ENCODE measurements around the gene DLG2. TPM values are rescaled to one million over a fixed set of nuclear protein-coding genes. Genes with fewer than 3 reads are reported as not detected.

Gene DLG2
- total RNA-seq, 4 donors from 2014 or later: 1.3 to 4.7 (median 2.4) TPM

DNA sequence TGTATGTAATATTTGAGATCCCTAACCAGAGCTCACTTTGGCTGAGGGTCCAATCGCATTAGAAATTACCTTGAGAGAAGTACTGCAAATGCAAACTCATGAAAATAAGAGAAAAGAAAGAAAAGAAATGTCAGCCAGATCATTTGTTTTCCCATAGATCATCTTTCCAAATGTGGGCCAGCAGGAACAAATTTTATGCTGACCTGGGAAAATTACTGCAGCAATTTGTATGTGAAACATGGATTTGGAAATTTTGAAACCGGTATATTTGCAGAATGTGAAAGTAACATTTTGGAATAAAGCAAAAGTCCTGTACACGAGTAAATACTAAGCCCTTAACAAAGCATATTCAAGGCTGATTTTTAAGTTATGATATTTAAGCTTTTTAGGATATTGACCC, 1282.1 kb downstream of the DLG2 start:
- ATAC-seq (no peak), DNase-seq (no peak)
- Histone ChIP-seq H3K36me3 (no peaks in the 10 kb centered on the region), H3K27ac (no peak overlapping the region), H3K27me3 (no peaks in the 10 kb centered on the region), H3K4me3 (no peak overlapping the region), H3K4me1 (no peaks in the 10 kb centered on the region), H3K9me3 (no peaks in the 10 kb centered on the region)
- intact Hi-C loops (cut with DNase I; ENCODE audit: low total_unique reads) (no loop called here), in situ Hi-C loops (cut with MboI; ENCODE audit: low sequenced_read_pairs in 4 of 4) (no loop called here)
- no peak for TF ChIP-seq POLR2A (IDR thresholded peaks at IDR 0.05)
- TF ChIP-seq CTCF (IDR thresholded peaks at IDR 0.05 in 4 of 5, conservative IDR thresholded peaks at IDR 0.05 in 1 of 5): no peak

DNA sequence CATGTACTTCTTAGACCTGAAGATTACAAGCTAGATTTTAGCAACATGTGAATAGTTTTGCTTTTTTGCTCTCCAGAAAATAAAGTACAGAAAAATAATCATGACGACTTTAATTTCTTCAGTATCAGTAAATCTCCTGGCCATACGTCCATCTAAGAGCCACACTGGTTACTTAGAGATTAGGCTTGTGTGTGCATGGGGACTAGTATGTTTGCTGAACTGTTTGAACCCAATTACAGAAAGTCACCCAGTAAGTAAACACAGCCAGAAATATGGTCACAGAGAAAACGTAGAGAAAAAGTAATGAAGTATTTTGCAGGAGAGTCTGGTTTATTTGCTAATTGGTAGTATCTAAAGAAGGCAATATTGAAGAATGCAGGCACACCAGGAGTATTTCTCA, 1287.3 kb downstream of the DLG2 start:
- in situ Hi-C loops (cut with MboI; ENCODE audit: low sequenced_read_pairs in 4 of 4) (no loop called here), intact Hi-C loops (cut with DNase I; ENCODE audit: low total_unique reads) (no loop called here)
- Histone ChIP-seq H3K27me3 (no peaks in the 10 kb centered on the region), H3K27ac (no peak overlapping the region), H3K4me1 (no peaks in the 10 kb centered on the region), H3K36me3 (no peaks in the 10 kb centered on the region), H3K9me3 (no peaks in the 10 kb centered on the region), H3K4me3 (no peak overlapping the region)
- DNase-seq (no peak), ATAC-seq (no peak)
- TF ChIP-seq POLR2A (IDR thresholded peaks at IDR 0.05) (no peak), CTCF (IDR thresholded peaks at IDR 0.05 in 4 of 5, conservative IDR thresholded peaks at IDR 0.05 in 1 of 5) (no peak)

- in situ Hi-C loops (cut with MboI; ENCODE audit: low sequenced_read_pairs in 4 of 4) (no loop called here), intact Hi-C loops (cut with DNase I; ENCODE audit: low total_unique reads) (no loop called here)
- H3K4me3 ChIP-seq: no peak overlapping the region
- DNase-seq (no peak), ATAC-seq (no peak)
- no peaks in the 10 kb centered on the region for H3K27me3 ChIP-seq
- no peaks in the 10 kb centered on the region for H3K36me3 ChIP-seq
- H3K4me1 ChIP-seq: no peaks in the 10 kb centered on the region
- no peak overlapping the region for H3K27ac ChIP-seq
- H3K9me3 ChIP-seq: no peaks in the 10 kb centered on the region
- no peak for TF ChIP-seq CTCF (IDR thresholded peaks at IDR 0.05 in 4 of 5, conservative IDR thresholded peaks at IDR 0.05 in 1 of 5)
- TF ChIP-seq POLR2A (IDR thresholded peaks at IDR 0.05): no peak
Observed at GRCh38 chr11:84333221-84333620, 1293.9 kb downstream of the DLG2 start.

- no peaks in the 10 kb centered on the region for H3K27me3 ChIP-seq
- no peak overlapping the region for H3K27ac ChIP-seq
- no peak overlapping the region for H3K4me3 ChIP-seq
- no peak for DNase-seq
- no peaks in the 10 kb centered on the region for H3K4me1 ChIP-seq
- no peaks in the 10 kb centered on the region for H3K9me3 ChIP-seq
- TF ChIP-seq POLR2A (IDR thresholded peaks at IDR 0.05): no peak
- no peak for TF ChIP-seq CTCF (IDR thresholded peaks at IDR 0.05 in 4 of 5, conservative IDR thresholded peaks at IDR 0.05 in 1 of 5)
- H3K36me3 ChIP-seq: no peaks in the 10 kb centered on the region
- ATAC-seq: no peak
- in situ Hi-C loops (cut with MboI; ENCODE audit: low sequenced_read_pairs in 4 of 4): no loop called here
- intact Hi-C loops (cut with DNase I; ENCODE audit: low total_unique reads): no loop called here
Observed at GRCh38 chr11:84322211-84322610, 1304.9 kb downstream of the DLG2 start.

DNA sequence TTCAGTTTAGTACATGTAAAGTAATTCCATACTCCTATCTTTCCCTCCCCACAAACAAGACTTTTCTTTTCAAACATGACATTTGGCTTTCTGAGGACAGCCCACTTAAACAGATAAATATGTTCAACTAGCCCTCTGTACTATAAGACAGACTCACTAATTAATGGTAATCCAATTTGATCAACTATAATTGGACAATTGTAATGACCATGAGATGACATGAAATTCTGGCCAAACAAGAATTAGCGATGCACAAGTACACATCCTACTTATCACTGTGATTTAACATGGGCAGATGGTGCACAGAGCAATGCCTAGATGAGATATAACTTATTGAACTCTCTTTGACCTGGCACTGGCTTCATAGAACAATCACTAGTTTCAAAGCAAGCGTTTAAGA, 1307.3 kb downstream of the DLG2 start:
- no peaks in the 10 kb centered on the region for H3K36me3 ChIP-seq
- intact Hi-C loops (cut with DNase I; ENCODE audit: low total_unique reads): no loop called here
- DNase-seq: no peak
- in situ Hi-C loops (cut with MboI; ENCODE audit: low sequenced_read_pairs in 4 of 4): no loop called here
- no peak overlapping the region for H3K4me3 ChIP-seq
- no peak for ATAC-seq
- TF ChIP-seq POLR2A (IDR thresholded peaks at IDR 0.05): no peak
- no peak for TF ChIP-seq CTCF (IDR thresholded peaks at IDR 0.05 in 4 of 5, conservative IDR thresholded peaks at IDR 0.05 in 1 of 5)
- H3K27ac ChIP-seq: no peak overlapping the region
- no peaks in the 10 kb centered on the region for H3K27me3 ChIP-seq
- no peaks in the 10 kb centered on the region for H3K9me3 ChIP-seq
- no peaks in the 10 kb centered on the region for H3K4me1 ChIP-seq
